Endothelial cell (in vitro differentiated cells): Measurements from ENCODE around the gene SGPP2. TPM values are rescaled to one million over a fixed set of nuclear protein-coding genes. Genes with fewer than 3 reads are reported as not detected.

ENCODE experiments used
- DNase-seq: peaks from one replicate; pipeline ENCODE4 v3.0.0; 2021; ENCODE audit warnings: low spot score
- H3K27ac Mint-ChIP-seq: one replicate; pipeline ENCODE4 v1.8.0; 2021; ENCODE audit warnings: mixed read lengths, inconsistent platforms; ENCODE audit not compliant: unreplicated experiment
- H3K27me3 Mint-ChIP-seq: one replicate; pipeline ENCODE4 v1.8.0; 2021; ENCODE audit warnings: mild to moderate bottlenecking, moderate library complexity, mixed read lengths, inconsistent platforms; ENCODE audit not compliant: unreplicated experiment
- H3K36me3 Mint-ChIP-seq: one replicate; pipeline ENCODE4 v1.8.0; 2021; ENCODE audit warnings: mild to moderate bottlenecking, low read depth, mixed read lengths, inconsistent platforms; ENCODE audit not compliant: unreplicated experiment
- H3K4me1 Mint-ChIP-seq: one replicate; pipeline ENCODE4 v1.8.0; 2021; ENCODE audit warnings: mild to moderate bottlenecking, mixed read lengths, inconsistent platforms; ENCODE audit not compliant: unreplicated experiment
- H3K4me3 Mint-ChIP-seq: one replicate; pipeline ENCODE4 v1.8.0; 2021; ENCODE audit warnings: mild to moderate bottlenecking, mixed read lengths, inconsistent platforms; ENCODE audit not compliant: unreplicated experiment
- H3K9me3 Mint-ChIP-seq: one replicate; pipeline ENCODE4 v1.8.0; 2021; ENCODE audit warnings: mixed read lengths, inconsistent platforms; ENCODE audit not compliant: unreplicated experiment
- total RNA-seq: library from RNA; stranded (reverse); fragmentation: NEBNext Ultra II Directional; extraction: Animal tissue kit (Norgen Biotek cat#: 25700); gene quantifications from one replicate; pipeline ENCODE4 v1.2.1, GENCODE V29; 2021; ENCODE audit not compliant: unreplicated experiment
- TF ChIP-seq, protein P1 (sequence below): fragments of 200-600 bp; sonication (generic); IDR thresholded peaks from one replicate; pipeline ENCODE4 v1.5.0; 2021; ENCODE audit warnings: antibody characterized with exemption; ENCODE audit not compliant: unreplicated experiment

Gene SGPP2
- total RNA-seq, 1 donor from 2014 or later, result not detected

- peaks cover 12% of the 10 kb centered on the region for H3K4me1 Mint-ChIP-seq
- no peak for DNase-seq
- TF ChIP-seq, protein P1, sequence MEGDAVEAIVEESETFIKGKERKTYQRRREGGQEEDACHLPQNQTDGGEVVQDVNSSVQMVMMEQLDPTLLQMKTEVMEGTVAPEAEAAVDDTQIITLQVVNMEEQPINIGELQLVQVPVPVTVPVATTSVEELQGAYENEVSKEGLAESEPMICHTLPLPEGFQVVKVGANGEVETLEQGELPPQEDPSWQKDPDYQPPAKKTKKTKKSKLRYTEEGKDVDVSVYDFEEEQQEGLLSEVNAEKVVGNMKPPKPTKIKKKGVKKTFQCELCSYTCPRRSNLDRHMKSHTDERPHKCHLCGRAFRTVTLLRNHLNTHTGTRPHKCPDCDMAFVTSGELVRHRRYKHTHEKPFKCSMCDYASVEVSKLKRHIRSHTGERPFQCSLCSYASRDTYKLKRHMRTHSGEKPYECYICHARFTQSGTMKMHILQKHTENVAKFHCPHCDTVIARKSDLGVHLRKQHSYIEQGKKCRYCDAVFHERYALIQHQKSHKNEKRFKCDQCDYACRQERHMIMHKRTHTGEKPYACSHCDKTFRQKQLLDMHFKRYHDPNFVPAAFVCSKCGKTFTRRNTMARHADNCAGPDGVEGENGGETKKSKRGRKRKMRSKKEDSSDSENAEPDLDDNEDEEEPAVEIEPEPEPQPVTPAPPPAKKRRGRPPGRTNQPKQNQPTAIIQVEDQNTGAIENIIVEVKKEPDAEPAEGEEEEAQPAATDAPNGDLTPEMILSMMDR, result no peak
- H3K4me3 Mint-ChIP-seq, result no peak overlapping the region
- H3K9me3 Mint-ChIP-seq, result no peaks in the 10 kb centered on the region
- H3K27me3 Mint-ChIP-seq, result no peaks in the 10 kb centered on the region
- no peak overlapping the region for H3K27ac Mint-ChIP-seq
- no peaks in the 10 kb centered on the region for H3K36me3 Mint-ChIP-seq
Measured at GRCh38 chr2:222391743-222392285, 32.5 kb upstream of the SGPP2 start.

DNA sequence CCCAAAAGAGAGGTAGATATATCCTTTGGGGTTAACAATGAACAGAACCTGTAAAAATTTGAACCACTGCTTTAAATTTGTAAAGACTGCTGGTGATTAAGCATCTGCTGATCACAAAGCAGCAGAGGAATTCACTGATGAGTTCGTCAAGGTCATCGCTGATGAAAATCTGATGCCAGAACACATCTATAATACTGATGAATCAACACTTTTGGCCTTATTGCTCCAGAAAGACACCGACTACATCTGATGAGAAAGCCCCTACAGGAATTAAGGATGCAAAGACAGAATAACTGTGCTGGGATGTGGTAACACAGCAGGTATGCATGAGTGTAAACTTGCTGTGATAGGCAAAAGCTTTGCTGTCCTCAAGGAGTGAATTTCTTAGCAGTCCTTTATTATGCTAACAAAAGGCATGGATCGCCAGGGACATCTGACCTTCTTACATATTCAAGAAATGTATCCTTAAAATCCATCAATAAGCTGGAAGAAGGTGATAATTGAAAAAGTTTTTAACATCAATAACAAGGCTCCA, 30.5 kb upstream of the SGPP2 start:
- TF ChIP-seq, protein P1, result no peak
- Mint-ChIP-seq H3K4me3 (no peak overlapping the region), H3K27me3 (no peaks in the 10 kb centered on the region), H3K36me3 (no peaks in the 10 kb centered on the region), H3K9me3 (no peaks in the 10 kb centered on the region), H3K4me1 (peaks cover 6% of the 10 kb centered on the region), H3K27ac (no peak overlapping the region)
- DNase-seq, result no peak

GRCh38 chr2:222398446-222398885, 25.9 kb upstream of the SGPP2 start:
- DNase-seq, result no peak
- Mint-ChIP-seq H3K4me1 (no peaks in the 10 kb centered on the region), H3K36me3 (no peaks in the 10 kb centered on the region)

GRCh38 chr2:222399038-222399783, 25.1 kb upstream of the SGPP2 start:
- no peaks in the 10 kb centered on the region for H3K27me3 Mint-ChIP-seq
- no peak overlapping the region for H3K27ac Mint-ChIP-seq
- H3K4me1 Mint-ChIP-seq, result no peaks in the 10 kb centered on the region
- H3K36me3 Mint-ChIP-seq, result no peaks in the 10 kb centered on the region
- no peaks in the 10 kb centered on the region for H3K9me3 Mint-ChIP-seq
- no peak for DNase-seq
- H3K4me3 Mint-ChIP-seq, result no peak overlapping the region
- TF ChIP-seq, protein P1, result no peak

More at GRCh38 chr2:222398446-222398885, 25.9 kb upstream of the SGPP2 start:
- Mint-ChIP-seq H3K27me3 (no peaks in the 10 kb centered on the region), H3K27ac (no peak overlapping the region), H3K4me3 (no peak overlapping the region), H3K9me3 (no peaks in the 10 kb centered on the region)
- TF ChIP-seq, protein P1, result no peak
